RWPE2 (cell line): ENCODE data around the gene CCR7.

Source experiments
- ATAC-seq: fragments of 200-7000 bp; cut with Tn5 transposase; 3 replicates; pipeline ENCODE4 v1.9.1; 2021; ENCODE audit warnings: low read depth
- DNase-seq: peaks from one replicate; pipeline ENCODE4 v3.0.0-alpha.2; 2020; ENCODE audit warnings: low spot score
- H3K27ac ChIP-seq: fragments of 450-650 bp; 2 replicates; pipeline ENCODE4 v1.5.1; 2017; ENCODE audit warnings: mild to moderate bottlenecking; ENCODE audit not compliant: poor library complexity, severe bottlenecking
- H3K27me3 ChIP-seq: fragments of 250-450 bp; sonication (Bioruptor Pico); 2 replicates; pipeline ENCODE4 v1.5.1; 2021; ENCODE audit warnings: mild to moderate bottlenecking, moderate library complexity; ENCODE audit not compliant: insufficient read depth, poor library complexity, severe bottlenecking
- H3K36me3 ChIP-seq: fragments of 250-450 bp; sonication (Bioruptor Pico); 2 replicates; pipeline ENCODE4 v1.5.1; 2020; ENCODE audit warnings: low read depth, mild to moderate bottlenecking, moderate library complexity
- H3K4me1 ChIP-seq: fragments of 250-450 bp; sonication (Bioruptor Pico); 2 replicates; pipeline ENCODE4 v1.5.1; 2021; ENCODE audit warnings: mild to moderate bottlenecking, moderate library complexity; ENCODE audit not compliant: insufficient read depth, poor library complexity, severe bottlenecking
- H3K4me3 ChIP-seq: fragments of 250-450 bp; sonication (Bioruptor Pico); 2 replicates; pipeline ENCODE4 v1.5.1; 2021; ENCODE audit warnings: mild to moderate bottlenecking, moderate library complexity; ENCODE audit not compliant: severe bottlenecking
- H3K9me3 ChIP-seq: fragments of 250-450 bp; sonication (Bioruptor Pico); 2 replicates; pipeline ENCODE4 v1.5.1; 2021; ENCODE audit warnings: mild to moderate bottlenecking, moderate library complexity; ENCODE audit not compliant: severe bottlenecking
- CTCF ChIP-seq: fragments of 450-650 bp; IDR thresholded peaks from one replicate; pipeline ENCODE4 v1.5.1; 2017; ENCODE audit warnings: mild to moderate bottlenecking, moderate library complexity; ENCODE audit not compliant: poor library complexity, severe bottlenecking

CCR7 gene

GRCh38 chr17:40516581-40517285, 48.5 kb downstream of the CCR7 start:
- peaks cover 67% of the 10 kb centered on the region for H3K4me1 ChIP-seq
- DNase-seq: peak; percentile 70

DNA sequence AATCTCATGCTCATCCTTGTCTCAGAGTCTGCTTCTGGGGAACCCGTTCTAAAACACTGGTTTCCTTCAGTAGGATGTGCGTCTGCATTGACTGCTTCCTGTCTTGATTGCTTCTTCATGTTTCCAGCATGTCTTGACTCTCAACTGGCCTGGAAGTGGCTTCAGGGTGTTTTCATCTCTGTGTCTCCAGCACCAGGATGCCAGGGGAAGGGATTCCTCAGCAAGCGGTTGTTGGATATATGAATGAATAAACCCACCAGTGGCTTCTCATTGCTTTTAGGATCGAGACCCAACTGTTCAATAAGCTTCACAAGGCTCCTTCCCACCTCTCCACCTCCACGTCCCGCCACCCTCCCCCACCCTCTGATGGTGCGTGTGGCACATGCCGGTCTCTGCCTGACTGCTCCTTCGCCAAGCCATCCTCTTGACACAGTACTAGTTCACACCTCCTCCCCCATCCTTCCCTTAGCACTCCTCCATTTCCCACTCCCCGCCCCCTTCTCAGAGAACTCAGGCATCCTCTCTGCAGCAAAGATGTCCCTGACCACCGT, 49.7 kb downstream of the CCR7 start:
- H3K4me3 ChIP-seq: no peak overlapping the region
- no peaks in the 10 kb centered on the region for H3K9me3 ChIP-seq
- peak; percentile 24 for DNase-seq
- peaks cover 67% of the 10 kb centered on the region for H3K4me1 ChIP-seq
- ATAC-seq: no peak
- H3K36me3 ChIP-seq: no peaks in the 10 kb centered on the region
- peak overlapping the region; percentile 100 for H3K27ac ChIP-seq
- H3K27me3 ChIP-seq: no peaks in the 10 kb centered on the region
- TF ChIP-seq CTCF: no peak

More at GRCh38 chr17:40516581-40517285, 48.5 kb downstream of the CCR7 start:
- ATAC-seq: peak; percentile 23
- Histone ChIP-seq H3K36me3 (peaks cover 5% of the 10 kb centered on the region; the same call in 1 of the 2 replicates), H3K4me3 (no peak overlapping the region), H3K27ac (peak overlapping the region; percentile 100), H3K27me3 (no peaks in the 10 kb centered on the region), H3K9me3 (no peaks in the 10 kb centered on the region)
- TF ChIP-seq CTCF: no peak

GRCh38 chr17:40515011-40515410, 50.3 kb downstream of the CCR7 start:
- Histone ChIP-seq H3K27ac (peak overlapping the region; percentile 100), H3K4me3 (no peak overlapping the region), H3K27me3 (no peaks in the 10 kb centered on the region), H3K36me3 (no peaks in the 10 kb centered on the region), H3K9me3 (no peaks in the 10 kb centered on the region), H3K4me1 (peaks cover 66% of the 10 kb centered on the region)
- no peak for TF ChIP-seq CTCF
- ATAC-seq (no peak), DNase-seq (peak; percentile 13)

DNA sequence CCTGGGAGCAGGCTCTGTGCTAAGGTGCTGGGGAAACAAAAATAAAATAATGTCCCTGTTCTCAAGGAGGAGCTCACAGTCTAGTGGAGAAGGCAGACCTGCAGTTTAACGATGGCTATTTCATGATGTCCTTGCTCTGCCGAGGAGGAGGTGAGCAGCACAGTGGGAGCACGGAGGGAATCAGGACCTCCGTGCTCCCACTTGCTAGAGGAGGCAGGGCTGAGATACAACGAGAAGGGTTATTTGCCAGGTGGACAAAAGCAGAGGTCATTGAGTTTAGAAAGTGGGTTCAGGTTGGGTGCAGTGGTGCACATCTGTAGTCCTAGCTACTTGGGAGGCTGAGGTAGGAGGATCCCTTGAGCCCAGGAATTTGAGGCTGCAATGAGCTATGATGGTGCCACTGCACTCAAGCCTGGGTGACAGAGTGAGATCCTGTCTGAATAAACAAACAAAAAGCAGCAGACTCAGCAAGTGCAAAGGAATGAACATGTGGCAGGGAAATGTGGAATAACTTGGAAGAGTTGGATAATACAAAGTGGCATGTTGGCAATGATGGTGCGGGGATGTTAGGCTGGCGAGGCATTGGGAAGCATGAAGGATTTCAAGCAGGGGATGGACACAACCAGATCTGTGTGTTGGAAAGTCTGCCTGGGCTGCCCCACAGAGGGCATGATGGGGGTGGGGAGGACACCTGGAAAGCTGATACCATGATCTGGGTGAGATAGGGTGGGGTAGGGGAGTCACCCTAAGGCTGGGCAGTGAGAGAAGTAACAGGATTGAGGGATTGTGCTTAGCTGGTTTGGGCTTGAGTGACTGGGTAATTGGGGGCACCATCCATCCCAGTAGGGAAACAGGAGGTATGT, 51.0 kb downstream of the CCR7 start:
- Histone ChIP-seq H3K9me3 (no peaks in the 10 kb centered on the region), H3K27me3 (no peaks in the 10 kb centered on the region), H3K4me1 (peaks cover 64% of the 10 kb centered on the region), H3K4me3 (no peak overlapping the region), H3K36me3 (no peaks in the 10 kb centered on the region), H3K27ac (peak overlapping the region; percentile 100)
- ATAC-seq (no peak), DNase-seq (peak; percentile 42)
- TF ChIP-seq CTCF: no peak
